Keratinocyte (primary cell): ENCODE results near the gene UROC1. TPM values are rescaled to one million over a fixed set of nuclear protein-coding genes. Genes with fewer than 3 reads are reported as not detected.

Experiments
- DNase-seq: peaks from one replicate; pipeline ENCODE4 v3.0.0-alpha.2; 2011; ENCODE audit warnings: low read depth, missing footprints, low spot score
- FAIRE-seq: peaks from 2 replicates; lab custom pipeline; 2011; peaks lifted over from hg19 to GRCh38; lab: Jason Lieb, UNC
- H2AFZ ChIP-seq: 2 replicates; pipeline ENCODE4 v1.6.0; 2012; ENCODE audit warnings: low read length, control low read depth, inconsistent platforms; ENCODE audit not compliant: control insufficient read depth
- H3K27ac ChIP-seq: 2 replicates; pipeline ENCODE4 v1.5.1; 2011; ENCODE audit warnings: low read length; ENCODE audit not compliant: control insufficient read depth, insufficient read depth
- H3K27me3 ChIP-seq: 3 replicates; pipeline ENCODE4 v1.6.0; 2011; ENCODE audit warnings: low read length; ENCODE audit not compliant: control insufficient read depth, insufficient read depth; ENCODE audit errors: extremely low read depth
- H3K36me3 ChIP-seq, 2 experiments: 2 replicates in 1 of 2; 3 replicates in 1 of 2; pipeline ENCODE4 v1.5.1; 2011; ENCODE audit warnings: low read length in 2 of 2, mild to moderate bottlenecking in 1 of 2; ENCODE audit not compliant: control insufficient read depth in 2 of 2, insufficient read depth in 2 of 2; ENCODE audit errors: extremely low read depth in 1 of 2
- H3K4me1 ChIP-seq: 3 replicates; pipeline ENCODE4 v1.5.1; 2011; ENCODE audit warnings: low read length; ENCODE audit not compliant: control insufficient read depth, insufficient read depth; ENCODE audit errors: extremely low read depth
- H3K4me2 ChIP-seq: 3 replicates; pipeline ENCODE4 v1.6.0; 2011; ENCODE audit warnings: low read depth, low read length; ENCODE audit not compliant: control insufficient read depth, insufficient read depth; ENCODE audit errors: extremely low read depth
- H3K4me3 ChIP-seq, 3 experiments: fragments of 200-600 bp in 1 of 3; sonication (generic) in 1 of 3; 2 replicates in 2 of 3; 3 replicates in 1 of 3; pipeline ENCODE4 v1.5.1; 2011 to 2016; ENCODE audit warnings: low read length in 3 of 3, mild to moderate bottlenecking in 3 of 3, control low read depth in 2 of 3, inconsistent platforms in 1 of 3, low read depth in 1 of 3, mixed read lengths in 1 of 3, mixed run types in 1 of 3, moderate library complexity in 1 of 3; ENCODE audit not compliant: control insufficient read depth in 2 of 3, insufficient read depth in 2 of 3; ENCODE audit errors: extremely low read depth in 1 of 3
- H3K79me2 ChIP-seq: 2 replicates; pipeline ENCODE4 v1.6.0; 2012; ENCODE audit warnings: low read length; ENCODE audit not compliant: control insufficient read depth, insufficient read depth
- H3K9ac ChIP-seq: 3 replicates; pipeline ENCODE4 v1.6.0; 2011; ENCODE audit warnings: low read length; ENCODE audit not compliant: control insufficient read depth, insufficient read depth; ENCODE audit errors: extremely low read depth
- H3K9me1 ChIP-seq: 3 replicates; pipeline ENCODE4 v1.6.0; 2011; ENCODE audit warnings: low read length; ENCODE audit not compliant: control insufficient read depth, insufficient read depth; ENCODE audit errors: extremely low read depth
- H3K9me3 ChIP-seq: 2 replicates; pipeline ENCODE4 v1.5.1; 2012; ENCODE audit warnings: low read depth, low read length; ENCODE audit not compliant: control insufficient read depth
- H4K20me1 ChIP-seq: 3 replicates; pipeline ENCODE4 v1.6.0; 2011; ENCODE audit warnings: low read length; ENCODE audit not compliant: control insufficient read depth, insufficient read depth; ENCODE audit errors: extremely low read depth
- EZH2 ChIP-seq: IDR thresholded peaks from one replicate; pipeline ENCODE4 v1.6.1; 2012; ENCODE audit warnings: inconsistent platforms, mild to moderate bottlenecking, low read length, moderate library complexity
- dilution Hi-C: fragments of 300-500 bp; cut with MboI; formaldehyde crosslinking; loops from one replicate; pipeline ENCODE4 v1.7.0; 2020; ENCODE audit warnings: low sequenced_read_pairs; ENCODE audit not compliant: extremely low pct_ligation_motif_present
- polyA plus RNA-seq, 5 experiments: library from polyadenylated mRNA; depleted of rRNA in 3 of 5; stranded (reverse) in 3 of 5; stranded (forward) in 1 of 5; unstranded in 1 of 5; fragments of >200 nt; gene quantifications; 1 replicate in 1 of 5; 2 replicates in 3 of 5; 3 replicates in 1 of 5; pipeline versions ENCODE4 v1.2.1 to v1.2.3, GENCODE V29; 2011 to 2012; ENCODE audit warnings: missing spikeins in 2 of 5, low read depth in 1 of 5, low replicate concordance in 1 of 5
- TF ChIP-seq, protein P1 (sequence below), 3 experiments: IDR thresholded peaks in 1 of 3; conservative IDR thresholded peaks in 1 of 3; optimal IDR thresholded peaks in 1 of 3; 2 replicates in 2 of 3; 3 replicates in 1 of 3; pipeline versions ENCODE3 to v1.5.1; 2011; ENCODE audit warnings: low read length in 3 of 3, mild to moderate bottlenecking in 3 of 3, moderate library complexity in 2 of 3, control low read depth in 1 of 3, inconsistent platforms in 1 of 3; ENCODE audit not compliant: insufficient read depth in 2 of 3; ENCODE audit errors: extremely low read depth in 1 of 3

UROC1 gene
- polyA plus RNA-seq, 1 donor (not counting 4 experiments of a cell fraction or from before 2014, with no cell fraction given), result not detected

GRCh38 chr3:126491221-126492013, 26.2 kb downstream of the UROC1 start:
- Histone ChIP-seq H3K9ac (no peak overlapping the region), H3K36me3 (no peaks in the 10 kb centered on the region), H3K4me1 (peaks cover 12% of the 10 kb centered on the region), H3K9me3 (no peaks in the 10 kb centered on the region), H4K20me1 (no peaks in the 10 kb centered on the region), H3K79me2 (no peaks in the 10 kb centered on the region), H2AFZ (no peak overlapping the region), H3K4me3 (no peak overlapping the region), H3K27me3 (peaks cover 12% of the 10 kb centered on the region), H3K4me2 (no peak overlapping the region), H3K9me1 (no peaks in the 10 kb centered on the region), H3K27ac (no peak overlapping the region)
- dilution Hi-C loops, result no loop called here
- no peak for DNase-seq
- no peak for TF ChIP-seq EZH2
- TF ChIP-seq, protein P1, sequence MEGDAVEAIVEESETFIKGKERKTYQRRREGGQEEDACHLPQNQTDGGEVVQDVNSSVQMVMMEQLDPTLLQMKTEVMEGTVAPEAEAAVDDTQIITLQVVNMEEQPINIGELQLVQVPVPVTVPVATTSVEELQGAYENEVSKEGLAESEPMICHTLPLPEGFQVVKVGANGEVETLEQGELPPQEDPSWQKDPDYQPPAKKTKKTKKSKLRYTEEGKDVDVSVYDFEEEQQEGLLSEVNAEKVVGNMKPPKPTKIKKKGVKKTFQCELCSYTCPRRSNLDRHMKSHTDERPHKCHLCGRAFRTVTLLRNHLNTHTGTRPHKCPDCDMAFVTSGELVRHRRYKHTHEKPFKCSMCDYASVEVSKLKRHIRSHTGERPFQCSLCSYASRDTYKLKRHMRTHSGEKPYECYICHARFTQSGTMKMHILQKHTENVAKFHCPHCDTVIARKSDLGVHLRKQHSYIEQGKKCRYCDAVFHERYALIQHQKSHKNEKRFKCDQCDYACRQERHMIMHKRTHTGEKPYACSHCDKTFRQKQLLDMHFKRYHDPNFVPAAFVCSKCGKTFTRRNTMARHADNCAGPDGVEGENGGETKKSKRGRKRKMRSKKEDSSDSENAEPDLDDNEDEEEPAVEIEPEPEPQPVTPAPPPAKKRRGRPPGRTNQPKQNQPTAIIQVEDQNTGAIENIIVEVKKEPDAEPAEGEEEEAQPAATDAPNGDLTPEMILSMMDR (optimal IDR thresholded peaks at IDR 0.05 in 1 of 3, IDR thresholded peaks at IDR 0.05 in 1 of 3, conservative IDR thresholded peaks at IDR 0.05 in 1 of 3; ENCODE audit: extremely low read depth in 1 of 3, insufficient read depth in 2 of 3, low read length in 3 of 3), result no peak
- no peak for FAIRE-seq

- no peaks in the 10 kb centered on the region for H4K20me1 ChIP-seq
- no peak overlapping the region for H3K9ac ChIP-seq
- dilution Hi-C loops, result no loop called here
- no peak overlapping the region for H2AFZ ChIP-seq
- H3K4me3 ChIP-seq, result no peak overlapping the region
- H3K27ac ChIP-seq, result no peak overlapping the region
- no peaks in the 10 kb centered on the region for H3K36me3 ChIP-seq
- H3K9me3 ChIP-seq, result no peaks in the 10 kb centered on the region
- FAIRE-seq, result no peak
- peaks cover 14% of the 10 kb centered on the region for H3K4me1 ChIP-seq
- TF ChIP-seq, protein P1 (optimal IDR thresholded peaks at IDR 0.05 in 1 of 3, IDR thresholded peaks at IDR 0.05 in 1 of 3, conservative IDR thresholded peaks at IDR 0.05 in 1 of 3; ENCODE audit: extremely low read depth in 1 of 3, insufficient read depth in 2 of 3, low read length in 3 of 3), result peak in 2 of 3 experiments; percentile 28 to 43
- no peak for TF ChIP-seq EZH2
- H3K9me1 ChIP-seq, result no peaks in the 10 kb centered on the region
- no peak for DNase-seq
- H3K79me2 ChIP-seq, result no peaks in the 10 kb centered on the region
- H3K4me2 ChIP-seq, result no peak overlapping the region
- H3K27me3 ChIP-seq, result peaks cover 12% of the 10 kb centered on the region
These were observed 27.0 kb downstream of the UROC1 start for GRCh38 chr3:126490619-126491018.
